A549 (cell line): Measurements from ENCODE around the gene IRX2.

ENCODE experiments used
- CTCF ChIP-seq: fragments of >200 bp; sonication (Bioruptor Twin); formaldehyde crosslinking; IDR thresholded peaks from 3 replicates; pipeline ENCODE4 v1.5.1; 2016
- GATA3 ChIP-seq: IDR thresholded peaks from 2 replicates; pipeline ENCODE4 v1.6.1; 2012; ENCODE audit warnings: borderline replicate concordance
- HDAC2 ChIP-seq: fragments of 200-600 bp; sonication (generic); IDR thresholded peaks from 2 replicates; pipeline ENCODE4 v1.6.1; 2016
- POLR2AphosphoS2 ChIP-seq: conservative IDR thresholded peaks from 2 replicates; pipeline ENCODE4 v1.6.1; 2012; ENCODE audit warnings: low read length, improper control_type of control experiment, inconsistent platforms

DNA sequence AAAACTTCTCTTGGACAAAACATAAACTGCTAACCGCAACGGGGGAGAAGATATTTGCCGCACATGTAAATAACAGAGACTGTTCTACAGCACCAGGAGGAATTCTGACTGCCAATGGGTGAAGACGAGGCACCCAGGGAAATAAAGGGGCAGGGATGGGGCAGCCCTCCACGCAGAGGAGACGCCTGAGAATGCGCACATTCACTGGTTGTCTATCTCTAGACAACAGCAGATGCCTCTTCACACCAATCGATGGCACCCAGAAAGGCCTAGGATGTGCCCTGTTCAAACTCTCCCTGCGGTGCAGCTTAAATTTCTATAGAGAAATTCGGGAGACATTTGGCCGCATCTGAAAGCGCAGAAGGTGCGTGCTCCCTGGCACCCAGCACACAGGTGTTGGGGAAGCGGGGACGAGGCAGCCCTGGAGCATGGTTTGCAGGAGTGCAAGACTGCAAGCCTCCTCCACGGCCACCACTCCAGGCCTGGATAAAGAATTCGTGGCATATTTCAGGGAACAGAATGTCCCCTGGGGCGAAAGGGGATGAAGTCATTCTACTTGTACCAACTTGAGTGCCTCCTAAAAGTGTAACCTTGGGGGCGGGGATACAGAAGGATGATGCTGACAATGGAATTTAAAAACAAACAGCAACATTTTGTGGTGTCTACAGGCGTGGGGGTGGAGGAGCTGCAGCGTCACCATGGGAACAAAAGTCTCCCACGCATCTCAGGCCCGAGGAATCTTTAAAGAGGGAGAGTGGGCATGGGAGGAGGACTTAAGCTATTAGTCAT lies 6.3 kb upstream of the IRX2 start:
- TF ChIP-seq GATA3, result no peak
- TF ChIP-seq CTCF, result no peak
- TF ChIP-seq HDAC2, result no peak
- TF ChIP-seq POLR2AphosphoS2, result no peak
